CD4-positive, alpha-beta T cell treated with Interleukin-15 for 4 hours (primary cell): Measurements from ENCODE around the gene TVP23A.

ENCODE experiments used
- DNase-seq: peaks from one replicate; pipeline ENCODE4 v3.0.0-alpha.2; 2020; ENCODE audit warnings: low spot score

The TVP23A gene

DNA sequence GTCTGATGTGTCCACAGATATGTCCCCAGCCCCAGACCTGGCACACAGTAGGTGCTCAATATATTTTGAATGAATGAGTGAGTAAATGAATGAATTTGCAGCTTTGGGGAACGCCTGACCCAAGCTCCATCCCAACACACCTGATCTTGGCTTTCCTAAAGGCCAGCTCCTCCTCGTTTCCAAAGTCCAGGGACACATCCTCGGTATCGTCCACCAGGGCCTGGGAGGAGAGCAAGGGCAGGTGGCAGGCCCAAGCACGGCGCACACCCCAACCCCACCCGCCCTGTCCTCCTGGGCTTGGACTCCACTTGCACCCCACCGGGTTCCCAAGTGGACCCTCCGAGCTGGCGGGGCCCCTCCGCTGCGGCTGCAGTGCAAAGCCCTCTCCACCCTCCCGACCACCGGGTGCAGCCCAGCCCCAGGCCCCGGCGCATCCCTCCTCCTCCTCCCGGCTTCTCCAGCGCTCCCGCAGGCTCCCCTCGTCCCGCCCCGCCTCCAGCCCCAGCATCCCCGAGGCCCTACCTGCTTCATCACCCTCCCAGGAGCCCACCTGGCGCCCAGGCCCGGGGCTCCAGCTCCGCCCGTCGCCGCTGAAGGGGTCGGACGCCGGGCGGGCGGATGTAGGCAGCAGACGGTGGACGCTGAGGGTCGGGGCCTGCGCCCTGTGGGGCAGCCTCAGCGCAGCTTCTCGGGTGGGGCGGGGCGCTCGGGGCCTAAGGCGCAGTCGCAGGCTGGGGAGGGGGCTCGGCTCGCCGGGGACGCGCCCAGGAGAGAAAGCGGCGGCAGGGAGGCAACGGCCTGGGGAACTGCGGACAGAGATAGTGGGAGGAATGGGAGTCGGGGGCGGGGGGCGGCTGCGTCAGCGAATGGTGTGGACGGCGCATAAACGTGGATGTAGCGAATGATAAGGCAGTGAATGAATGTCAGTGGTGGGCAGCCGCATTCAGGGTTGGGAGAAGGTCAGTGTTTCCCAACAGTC is at the start of gene TVP23A:
Gene TVP23A (minus strand): TSS at position 832 of the 979 bp plus-strand sequence. CDS start 301 bp downstream, at position 531.
- no peak for DNase-seq

GRCh38 chr16:10868104-10868595 is 49.6 kb upstream of the TVP23A start:
- no peak for DNase-seq

GRCh38 chr16:10867199-10867598 is 48.6 kb upstream of the TVP23A start:
- no peak for DNase-seq

DNA sequence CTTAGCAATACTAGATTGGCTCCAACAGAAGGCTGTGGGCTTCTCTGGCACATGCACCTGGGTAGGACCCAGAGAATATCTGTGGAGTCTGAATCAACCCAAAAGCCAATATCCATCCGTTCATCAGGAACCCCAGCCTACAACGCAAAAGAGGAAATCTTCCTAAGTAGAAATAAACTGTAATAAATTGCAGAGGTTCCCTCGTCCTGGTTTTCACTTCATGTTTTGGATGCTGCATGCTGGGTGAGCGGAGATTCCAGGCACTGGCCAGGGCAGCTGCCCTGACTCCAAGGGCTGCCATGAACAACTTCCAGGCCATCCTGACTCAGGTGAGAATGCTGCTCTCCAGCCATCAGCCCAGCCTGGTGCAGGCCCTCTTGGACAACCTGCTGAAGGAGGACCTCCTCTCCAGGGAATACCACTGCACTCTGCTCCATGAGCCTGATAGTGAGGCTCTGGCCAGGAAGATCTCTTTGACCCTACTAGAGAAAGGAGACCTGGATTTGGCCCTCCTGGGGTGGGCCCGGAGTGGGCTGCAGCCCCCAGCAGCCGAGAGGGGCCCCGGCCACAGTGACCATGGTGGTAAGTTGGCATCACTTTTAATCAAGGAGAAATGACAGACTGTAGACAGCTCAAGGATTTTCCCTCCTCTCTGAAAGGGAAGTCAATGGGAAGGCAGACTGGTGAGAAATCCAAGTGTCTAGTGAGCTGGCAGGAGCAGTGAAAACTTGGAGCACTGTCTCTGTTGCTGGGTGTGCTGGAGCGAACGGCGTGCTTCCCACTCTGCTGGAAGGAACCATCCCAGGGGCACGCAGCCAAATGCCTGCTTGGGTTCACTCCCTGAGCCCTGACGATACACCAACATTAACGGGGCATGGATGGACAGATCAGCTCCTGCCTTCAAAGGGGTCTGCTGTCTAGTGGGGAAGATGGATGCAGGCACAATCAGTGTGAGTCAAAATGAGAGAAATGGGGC is 47.7 kb upstream of the TVP23A start:
- no peak for DNase-seq

DNA sequence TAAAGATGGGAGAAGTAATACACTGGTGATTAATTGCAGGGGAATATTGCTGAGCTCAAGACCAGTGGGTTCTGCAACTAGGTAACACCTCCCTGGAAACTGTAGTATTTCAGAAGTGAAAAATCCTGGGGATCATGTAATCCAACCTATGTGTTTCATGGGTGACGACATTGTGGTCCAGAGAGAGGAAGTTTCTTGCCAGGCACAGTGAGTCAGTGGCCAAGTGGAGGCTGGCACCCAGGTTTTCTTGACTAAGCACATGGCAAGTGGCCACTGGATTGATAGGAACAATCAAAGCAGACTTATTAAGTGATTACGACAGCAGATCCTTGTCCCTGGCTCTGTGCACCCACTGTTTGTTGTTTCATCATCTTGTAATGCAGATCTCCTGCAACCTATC is 43.8 kb upstream of the TVP23A start:
- DNase-seq, result no peak

DNA sequence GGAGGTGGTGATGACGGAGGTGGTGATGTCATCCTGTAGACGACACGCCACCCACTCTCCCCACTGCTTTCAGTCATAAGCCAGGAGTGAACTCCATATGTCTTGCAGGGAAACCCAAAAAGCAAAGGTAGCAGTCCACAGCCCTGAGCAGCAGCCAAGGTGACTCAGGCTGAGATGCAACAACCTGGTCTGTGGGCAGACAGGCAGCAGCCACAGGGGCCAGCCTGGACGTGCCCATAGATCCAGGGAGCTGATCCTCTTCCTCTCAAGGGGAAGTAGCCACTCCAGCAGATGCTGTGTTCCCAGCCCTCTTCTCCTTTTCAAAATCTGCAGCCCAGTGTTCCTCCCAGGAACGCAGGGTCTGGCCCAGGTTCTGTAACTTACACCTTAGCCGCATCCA is 41.1 kb upstream of the TVP23A start:
- no peak for DNase-seq

DNA sequence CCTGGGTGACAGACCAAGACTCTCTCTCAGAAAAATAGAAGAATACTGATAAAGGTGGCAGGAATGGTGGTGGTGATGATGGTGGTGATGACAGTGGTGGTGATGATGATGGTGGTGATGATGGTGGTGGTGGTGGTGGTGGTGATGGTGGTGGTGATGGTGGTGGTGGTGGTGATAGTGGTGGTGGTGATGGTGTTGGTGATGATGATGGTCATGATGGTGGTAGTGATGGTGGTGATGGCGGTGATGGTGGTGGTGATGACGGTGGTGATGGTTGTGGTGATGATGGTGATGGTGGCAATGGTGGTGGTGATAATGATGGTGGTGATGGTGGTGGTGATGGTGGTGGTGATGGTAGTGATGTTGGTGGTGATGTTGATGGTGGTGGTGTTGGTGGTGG is 40.4 kb upstream of the TVP23A start:
- no peak for DNase-seq

DNA sequence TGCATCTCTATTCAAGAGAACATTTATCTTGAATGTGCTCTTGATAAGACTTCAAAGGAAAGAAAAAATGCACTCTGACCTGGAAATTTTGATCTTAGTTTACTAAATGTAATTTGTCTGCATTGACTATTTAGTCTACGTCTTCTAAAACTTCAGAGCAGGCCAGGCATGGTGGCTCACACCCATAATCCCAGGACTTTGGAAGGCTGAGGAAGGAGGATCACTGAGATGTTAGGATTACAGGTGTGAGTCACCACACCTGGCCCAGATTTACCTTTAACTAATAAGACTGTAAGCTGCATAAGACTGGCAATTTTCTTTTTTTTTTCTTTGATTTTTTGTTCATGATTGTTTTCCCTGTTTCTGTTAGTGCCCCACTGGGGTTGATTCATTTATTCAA is 39.6 kb upstream of the TVP23A start:
- DNase-seq, result no peak

DNA sequence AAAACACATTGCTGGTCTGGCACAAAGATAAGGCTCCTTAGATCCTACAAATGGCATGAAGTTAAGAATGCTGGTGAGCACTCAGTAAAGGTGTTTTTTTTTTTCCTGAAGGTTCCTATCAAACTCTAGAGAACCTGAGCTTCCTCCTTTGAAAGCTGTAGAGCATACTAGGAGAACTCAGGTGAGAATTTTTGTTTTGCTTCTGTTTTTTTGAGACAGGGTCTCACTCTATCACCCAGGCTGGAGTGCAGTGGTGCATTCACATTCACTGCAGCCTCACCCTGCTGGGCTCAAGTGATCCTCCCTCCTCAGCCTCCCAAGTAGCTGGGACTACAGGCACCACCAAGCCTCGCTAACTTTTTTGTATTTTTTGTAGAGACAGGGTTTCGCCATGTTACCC is 37.4 kb upstream of the TVP23A start:
- DNase-seq, result no peak

- no peak for DNase-seq
These were observed 34.4 kb upstream of the TVP23A start for GRCh38 chr16:10852948-10853347.

DNA sequence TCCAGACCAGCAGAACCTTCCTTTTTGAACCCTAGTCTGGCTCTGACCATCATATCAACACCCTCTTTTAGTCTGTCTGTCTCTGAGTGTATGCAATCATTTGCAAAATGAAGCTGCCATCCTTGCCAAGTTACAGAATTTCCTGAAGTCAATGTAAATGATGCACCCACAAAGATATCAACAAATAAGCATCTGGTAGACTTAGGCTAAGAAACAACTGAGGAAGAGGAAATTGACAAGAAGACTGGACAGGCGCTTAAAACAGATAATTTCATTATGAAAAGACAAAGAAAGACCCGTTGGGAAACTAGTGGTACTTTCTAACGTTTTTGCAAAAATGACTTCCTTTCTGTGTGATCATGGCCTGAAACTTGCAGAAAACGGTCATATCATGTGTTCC is 33.7 kb upstream of the TVP23A start:
- no peak for DNase-seq

DNA sequence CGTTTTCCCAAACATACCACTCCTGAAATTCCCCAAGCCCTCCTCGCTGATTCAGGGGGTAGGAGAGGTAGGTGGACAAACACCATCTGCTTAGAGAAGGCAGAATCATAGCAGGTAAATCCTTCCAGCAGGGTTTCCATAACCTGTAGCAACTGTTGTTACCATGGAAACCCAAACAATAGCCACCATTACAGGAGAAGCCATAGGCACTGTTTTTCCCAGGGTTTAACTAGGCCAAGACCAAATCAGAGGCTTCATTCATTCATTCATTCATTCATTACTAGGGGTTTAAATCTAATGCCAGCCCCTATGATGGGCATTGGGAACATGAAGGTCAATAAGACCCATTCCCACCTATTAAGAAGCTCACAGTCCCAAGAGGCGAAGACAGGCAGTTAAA is 32.9 kb upstream of the TVP23A start:
- no peak for DNase-seq

DNA sequence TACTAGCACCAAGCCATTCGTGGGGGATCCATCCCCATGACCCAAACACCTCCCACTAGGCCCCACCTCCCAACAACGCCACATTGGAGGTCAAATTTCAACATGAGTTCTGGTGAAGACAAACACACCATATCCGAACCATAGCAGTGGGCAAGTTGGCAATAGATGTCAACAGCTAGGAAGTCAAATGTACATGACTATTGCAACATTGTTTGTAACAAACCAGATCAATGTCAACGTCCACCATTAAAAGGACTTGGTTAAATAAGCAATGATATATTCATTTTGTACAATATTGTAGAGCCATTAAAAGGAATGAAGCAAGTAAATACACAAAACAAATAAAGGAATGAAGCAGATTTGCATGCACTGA is 31.9 kb upstream of the TVP23A start:
- DNase-seq, result no peak

- no peak for DNase-seq
These were observed 31.3 kb upstream of the TVP23A start for GRCh38 chr16:10849736-10850477.

GRCh38 chr16:10847176-10847575 is 28.6 kb upstream of the TVP23A start:
- DNase-seq, result no peak

GRCh38 chr16:10846213-10846998 is 27.8 kb upstream of the TVP23A start:
- DNase-seq, result no peak

DNA sequence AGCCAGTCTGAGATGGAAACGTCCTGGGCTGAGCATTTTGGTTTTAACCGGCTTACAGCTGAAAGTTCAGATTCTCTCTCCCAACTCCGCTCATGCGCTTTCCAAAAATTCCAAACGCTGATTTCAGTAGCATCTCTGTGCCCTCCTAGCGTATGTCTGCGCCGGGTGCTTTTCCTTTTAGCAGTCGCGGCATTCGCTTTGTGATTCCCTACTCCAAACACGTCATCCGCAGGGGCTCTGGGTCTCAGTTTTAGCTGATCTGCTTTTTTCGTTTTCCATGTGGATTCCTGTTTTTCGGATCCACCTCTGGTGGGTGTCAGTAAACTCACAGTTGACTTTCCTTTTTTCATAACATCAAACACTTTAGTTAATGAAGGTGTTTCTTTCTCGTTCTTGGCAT is 22.1 kb upstream of the TVP23A start:
- no peak for DNase-seq

- DNase-seq, result no peak
These were observed 20.7 kb upstream of the TVP23A start for GRCh38 chr16:10839279-10839666.

DNA sequence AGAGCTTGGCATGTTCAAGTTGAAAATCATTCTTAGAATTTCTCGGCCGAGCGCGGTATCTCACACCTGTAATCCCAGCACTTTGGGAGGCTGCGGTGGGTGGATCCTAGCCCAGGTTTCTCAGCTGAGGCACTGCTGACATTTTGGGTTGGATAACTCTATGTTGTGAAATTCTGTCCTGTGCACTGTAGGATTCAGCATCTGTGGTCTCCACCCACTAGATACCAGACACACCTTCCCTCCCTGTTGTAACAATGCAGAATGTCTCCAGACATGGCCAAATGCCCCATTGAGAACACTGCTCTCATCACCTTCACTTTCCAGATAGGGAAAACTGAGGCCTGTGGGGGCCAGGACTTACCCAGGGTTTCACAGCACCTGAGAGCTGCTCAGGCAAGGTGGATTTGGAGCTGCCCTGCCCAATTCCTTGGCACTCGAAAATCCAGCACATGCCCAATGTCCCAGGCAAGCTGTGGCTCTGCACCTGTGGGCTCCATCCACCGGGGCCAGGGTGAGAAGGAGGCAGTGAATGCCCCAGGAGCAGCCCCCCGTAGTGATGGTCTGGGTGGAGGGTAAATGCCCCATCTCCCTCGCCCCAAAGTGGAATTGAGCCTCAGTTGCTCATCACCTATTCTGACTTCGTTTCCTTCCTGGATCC is 20.2 kb upstream of the TVP23A start:
- DNase-seq, result no peak

DNA sequence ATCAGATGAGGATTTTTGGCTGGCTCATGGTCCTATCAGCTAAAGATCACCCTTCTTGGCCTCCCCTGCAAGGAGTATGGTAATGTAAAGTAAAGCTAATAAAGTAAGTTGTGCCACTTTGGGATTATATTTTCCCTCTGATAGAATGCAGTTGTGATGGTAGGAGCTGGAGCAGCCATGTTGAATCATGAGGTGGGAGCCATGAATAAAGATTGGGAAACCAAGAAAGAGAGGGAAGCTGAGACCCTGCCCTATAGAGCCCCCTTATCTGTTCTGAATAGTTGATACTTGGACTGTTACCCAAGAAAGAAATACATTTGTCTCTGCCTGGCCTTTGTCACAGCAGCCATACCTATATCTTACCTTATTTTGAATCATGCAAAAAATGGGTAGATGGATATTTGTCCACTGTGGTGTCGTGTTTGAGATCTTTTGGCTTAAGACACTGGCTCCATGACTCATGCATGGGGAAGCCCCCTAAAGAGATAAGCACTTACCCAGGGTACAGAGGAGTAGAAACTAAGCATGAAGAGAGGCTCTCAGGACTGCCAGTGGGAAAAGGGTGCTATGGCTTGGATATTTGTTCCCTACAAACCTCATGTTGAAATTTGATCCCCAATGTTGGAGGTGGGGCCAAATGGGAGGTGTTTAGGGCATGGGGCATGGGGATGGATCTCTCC is 17.7 kb upstream of the TVP23A start:
- no peak for DNase-seq
